Measurements from ENCODE around the gene DSP.

DSP gene, protein sequence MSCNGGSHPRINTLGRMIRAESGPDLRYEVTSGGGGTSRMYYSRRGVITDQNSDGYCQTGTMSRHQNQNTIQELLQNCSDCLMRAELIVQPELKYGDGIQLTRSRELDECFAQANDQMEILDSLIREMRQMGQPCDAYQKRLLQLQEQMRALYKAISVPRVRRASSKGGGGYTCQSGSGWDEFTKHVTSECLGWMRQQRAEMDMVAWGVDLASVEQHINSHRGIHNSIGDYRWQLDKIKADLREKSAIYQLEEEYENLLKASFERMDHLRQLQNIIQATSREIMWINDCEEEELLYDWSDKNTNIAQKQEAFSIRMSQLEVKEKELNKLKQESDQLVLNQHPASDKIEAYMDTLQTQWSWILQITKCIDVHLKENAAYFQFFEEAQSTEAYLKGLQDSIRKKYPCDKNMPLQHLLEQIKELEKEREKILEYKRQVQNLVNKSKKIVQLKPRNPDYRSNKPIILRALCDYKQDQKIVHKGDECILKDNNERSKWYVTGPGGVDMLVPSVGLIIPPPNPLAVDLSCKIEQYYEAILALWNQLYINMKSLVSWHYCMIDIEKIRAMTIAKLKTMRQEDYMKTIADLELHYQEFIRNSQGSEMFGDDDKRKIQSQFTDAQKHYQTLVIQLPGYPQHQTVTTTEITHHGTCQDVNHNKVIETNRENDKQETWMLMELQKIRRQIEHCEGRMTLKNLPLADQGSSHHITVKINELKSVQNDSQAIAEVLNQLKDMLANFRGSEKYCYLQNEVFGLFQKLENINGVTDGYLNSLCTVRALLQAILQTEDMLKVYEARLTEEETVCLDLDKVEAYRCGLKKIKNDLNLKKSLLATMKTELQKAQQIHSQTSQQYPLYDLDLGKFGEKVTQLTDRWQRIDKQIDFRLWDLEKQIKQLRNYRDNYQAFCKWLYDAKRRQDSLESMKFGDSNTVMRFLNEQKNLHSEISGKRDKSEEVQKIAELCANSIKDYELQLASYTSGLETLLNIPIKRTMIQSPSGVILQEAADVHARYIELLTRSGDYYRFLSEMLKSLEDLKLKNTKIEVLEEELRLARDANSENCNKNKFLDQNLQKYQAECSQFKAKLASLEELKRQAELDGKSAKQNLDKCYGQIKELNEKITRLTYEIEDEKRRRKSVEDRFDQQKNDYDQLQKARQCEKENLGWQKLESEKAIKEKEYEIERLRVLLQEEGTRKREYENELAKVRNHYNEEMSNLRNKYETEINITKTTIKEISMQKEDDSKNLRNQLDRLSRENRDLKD (N-terminal part only)

GRCh38 chr6:7541175-7542064, at the start of gene DSP:
DSP (plus strand) TSS chr6:7541671; CDS start chr6:7541916, 245 bp downstream.
- DNase-seq, result no peak

DNA sequence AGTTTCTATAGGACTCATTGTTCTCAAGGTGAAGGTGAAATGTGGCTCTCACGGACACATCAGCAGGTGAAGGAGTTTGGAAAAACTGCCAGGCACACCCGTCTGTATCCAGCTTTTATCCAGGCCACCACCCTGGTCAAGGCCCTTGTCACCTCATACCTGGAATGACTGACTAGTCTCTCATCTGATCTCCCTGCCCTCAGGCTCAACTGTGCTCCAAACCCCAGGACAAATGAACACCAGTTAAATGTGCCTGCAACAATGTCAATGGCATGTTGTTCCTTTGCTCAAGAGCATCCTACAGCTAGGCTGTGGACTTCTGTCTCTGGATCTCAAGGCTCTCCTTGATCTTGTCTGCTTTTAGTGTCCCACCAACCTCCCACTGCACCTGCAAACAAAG, 47.6 kb upstream of the DSP start:
- DNase-seq, result no peak

DNA sequence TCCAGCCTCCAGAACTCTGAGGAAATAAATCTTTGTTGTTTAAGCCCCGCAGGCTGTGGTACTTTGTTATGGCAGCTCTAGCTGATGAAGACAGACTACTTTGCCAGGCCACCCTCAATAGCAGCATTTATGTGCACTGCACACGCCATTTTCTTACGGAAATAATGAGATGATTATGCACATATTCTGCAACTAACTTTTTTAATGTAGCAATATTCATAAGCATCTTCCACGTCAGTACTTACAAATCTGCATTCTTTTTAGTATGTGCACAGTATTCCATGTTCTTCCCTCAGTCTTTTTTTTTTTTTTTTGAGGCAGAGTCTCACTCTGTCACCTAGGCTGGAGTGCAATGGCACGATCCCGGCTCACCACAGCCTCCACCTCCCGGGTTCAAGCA, 46.8 kb upstream of the DSP start:
- DNase-seq, result no peak

- no peak for DNase-seq
These were observed 45.1 kb upstream of the DSP start for GRCh38 chr6:7496266-7496875.

- no peak for DNase-seq
These were observed 40.7 kb upstream of the DSP start for GRCh38 chr6:7500752-7501282.

- DNase-seq, result no peak
These were observed 38.7 kb upstream of the DSP start for GRCh38 chr6:7502743-7503142.

DNA sequence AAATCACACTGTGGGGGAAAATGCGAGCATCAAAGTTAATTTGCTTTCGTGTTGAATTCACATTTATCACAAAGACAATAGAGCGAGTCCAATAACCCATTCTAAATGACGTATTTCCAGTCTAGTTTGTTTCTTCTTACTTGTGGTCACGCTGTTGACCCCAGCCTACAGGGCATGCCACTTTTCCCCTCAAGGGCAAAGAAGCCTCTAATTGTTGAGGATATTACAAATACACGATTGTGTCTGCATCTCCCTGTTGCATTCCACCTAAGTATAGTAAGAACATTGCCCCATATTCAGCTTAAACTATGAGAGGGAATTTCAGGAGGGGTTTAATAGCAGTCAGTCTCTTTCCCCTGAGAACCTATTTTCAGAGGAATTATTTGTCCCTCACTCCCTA, 37.4 kb upstream of the DSP start:
- no peak for DNase-seq

GRCh38 chr6:7505189-7505699, 36.2 kb upstream of the DSP start:
- DNase-seq, result peak; percentile 92

DNA sequence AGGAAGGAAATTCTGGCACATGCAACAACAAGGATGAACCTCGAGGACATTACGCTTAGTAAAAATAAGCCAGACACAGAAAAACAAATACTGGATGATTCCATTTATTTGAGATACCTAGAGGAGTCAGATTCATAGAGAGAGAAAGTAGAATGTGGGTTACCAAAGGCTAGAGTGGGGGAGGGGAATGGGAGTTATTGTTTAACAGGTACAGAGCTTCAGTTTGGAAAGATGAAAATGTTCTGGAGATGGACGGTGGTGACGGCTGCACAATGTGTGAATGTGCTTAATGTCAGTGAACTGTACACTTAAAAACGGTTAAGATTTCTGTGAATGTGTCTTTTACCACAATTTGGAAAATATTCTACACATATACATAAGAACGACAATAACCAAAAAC, 33.9 kb upstream of the DSP start:
- DNase-seq, result no peak

- DNase-seq, result no peak
These were observed 29.2 kb upstream of the DSP start for GRCh38 chr6:7512320-7512719.

GRCh38 chr6:7513529-7513928, 27.9 kb upstream of the DSP start:
- DNase-seq, result no peak

DNA sequence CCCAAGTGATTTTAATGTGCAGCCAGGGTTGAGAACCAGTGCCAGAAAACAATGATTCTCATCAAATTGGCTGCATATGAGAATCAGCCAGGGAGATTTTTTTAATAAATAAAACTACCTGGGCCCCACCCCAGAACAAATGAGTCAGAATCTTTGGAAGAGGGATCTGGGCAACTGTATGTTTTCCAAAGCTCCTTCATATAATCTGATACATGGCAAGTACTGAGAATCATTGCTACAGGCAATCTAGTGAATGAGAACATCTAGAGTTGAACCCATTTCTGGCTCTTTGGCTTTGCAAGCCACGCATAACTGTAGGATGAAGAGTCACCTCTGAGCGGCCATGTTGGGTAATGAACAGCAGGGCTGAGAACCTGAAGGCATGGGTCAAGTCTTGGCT, 26.1 kb upstream of the DSP start:
- no peak for DNase-seq

DNA sequence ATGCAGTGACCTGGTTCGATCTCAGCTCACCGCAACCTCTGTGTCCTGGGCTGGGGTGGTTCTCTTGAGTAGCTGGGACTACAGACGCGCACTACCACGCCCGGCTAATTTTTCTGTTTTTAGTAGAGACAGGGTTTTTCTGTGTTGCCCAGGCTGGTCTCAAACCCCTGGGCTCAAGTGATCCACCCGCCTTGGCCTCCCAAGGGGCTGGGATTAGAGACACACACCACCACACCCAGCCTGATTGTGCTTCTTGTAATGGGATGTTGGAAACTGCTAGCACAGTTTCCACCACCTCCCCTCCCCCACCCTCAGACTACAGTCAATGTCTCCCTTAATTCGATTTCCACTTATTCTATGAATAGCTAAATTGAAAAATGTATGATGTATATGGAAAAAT, 22.6 kb upstream of the DSP start:
- DNase-seq, result no peak

DNA sequence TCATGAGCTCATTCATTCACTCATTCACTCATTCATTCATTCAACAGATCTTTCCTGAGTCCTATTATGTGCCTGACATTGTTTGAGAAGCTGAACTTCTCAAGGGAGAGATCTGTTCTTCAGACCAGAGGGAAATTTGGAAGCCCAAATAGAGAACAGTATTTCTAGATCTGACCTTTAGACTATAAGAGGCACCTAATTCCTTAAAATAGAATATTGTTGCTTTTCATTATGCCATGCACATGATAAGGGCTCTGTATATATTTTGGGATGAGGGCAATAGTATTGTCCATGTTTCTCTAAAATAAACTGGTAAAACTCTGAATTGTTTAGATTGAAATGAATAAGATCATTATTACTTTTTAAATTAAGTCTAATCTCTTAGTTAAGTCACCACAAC, 18.6 kb upstream of the DSP start:
- DNase-seq, result no peak

GRCh38 chr6:7523922-7524321, 17.5 kb upstream of the DSP start:
- DNase-seq, result no peak

- no peak for DNase-seq
These were observed 14.7 kb upstream of the DSP start for GRCh38 chr6:7526755-7527154.

DNA sequence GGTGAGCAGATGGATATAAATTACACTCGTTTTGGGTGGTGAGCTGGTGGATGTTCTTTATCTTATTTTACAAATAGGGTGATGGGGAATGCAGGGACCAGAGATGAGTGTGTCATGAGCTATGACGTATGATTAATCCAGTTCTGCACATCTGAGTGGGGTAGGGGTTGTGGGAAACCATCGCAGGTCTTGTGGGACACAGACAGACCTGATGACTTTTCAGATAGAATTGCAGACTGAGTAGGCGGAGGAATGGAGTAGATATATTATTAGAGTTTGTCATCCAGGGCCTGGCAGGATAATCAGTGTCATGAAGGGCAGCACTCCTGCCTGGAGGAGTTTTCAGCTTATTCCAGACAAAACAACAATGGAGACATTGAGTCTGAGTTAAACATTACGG, 12.9 kb upstream of the DSP start:
- no peak for DNase-seq

GRCh38 chr6:7529141-7529540, 12.3 kb upstream of the DSP start:
- no peak for DNase-seq

GRCh38 chr6:7532232-7532631, 9.2 kb upstream of the DSP start:
- DNase-seq, result no peak

DNA sequence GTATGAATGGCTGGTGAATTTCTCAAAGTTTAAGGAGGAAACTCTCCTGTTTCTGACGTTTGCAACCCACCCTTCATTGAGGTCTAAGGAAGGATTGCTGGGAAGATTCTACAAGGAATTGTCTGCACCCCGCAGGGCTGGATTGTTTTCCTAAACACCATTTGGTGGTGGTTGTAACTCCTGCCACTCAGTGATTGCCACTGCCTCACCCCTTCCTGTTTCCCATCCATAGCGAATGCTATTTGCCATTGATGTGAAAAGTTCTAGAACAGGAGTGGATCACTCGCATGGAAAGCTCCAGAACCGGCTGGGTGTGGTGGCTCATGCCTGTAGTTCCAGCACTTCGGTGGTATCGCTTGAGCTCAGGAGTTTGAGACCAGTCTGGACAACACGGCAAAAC, 8.7 kb upstream of the DSP start:
- no peak for DNase-seq

- DNase-seq, result no peak
These were observed 7.3 kb upstream of the DSP start for GRCh38 chr6:7534192-7534591.
